Measurements from ENCODE around the gene UBE2D4.

DNA sequence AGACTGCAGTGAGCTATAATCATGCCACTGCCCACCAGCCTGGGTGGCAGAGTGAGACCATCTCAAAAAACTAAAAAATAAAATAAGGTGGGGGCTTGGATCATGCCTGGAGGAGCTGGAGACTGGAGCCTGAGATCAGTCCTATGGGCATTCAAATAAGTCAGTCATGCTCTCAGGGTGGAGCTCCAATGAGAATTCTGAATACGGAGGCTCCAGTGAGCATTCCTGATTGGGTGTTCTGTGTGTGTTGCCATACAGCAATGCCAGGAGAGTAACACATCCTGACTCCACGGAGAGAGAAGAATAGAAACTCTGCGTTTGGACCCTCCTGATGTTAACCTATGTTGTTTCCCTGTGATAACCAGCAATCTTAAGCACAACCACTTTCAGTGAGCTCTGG, 16.0 kb downstream of the UBE2D4 start:
- TF ChIP-seq, protein P1, sequence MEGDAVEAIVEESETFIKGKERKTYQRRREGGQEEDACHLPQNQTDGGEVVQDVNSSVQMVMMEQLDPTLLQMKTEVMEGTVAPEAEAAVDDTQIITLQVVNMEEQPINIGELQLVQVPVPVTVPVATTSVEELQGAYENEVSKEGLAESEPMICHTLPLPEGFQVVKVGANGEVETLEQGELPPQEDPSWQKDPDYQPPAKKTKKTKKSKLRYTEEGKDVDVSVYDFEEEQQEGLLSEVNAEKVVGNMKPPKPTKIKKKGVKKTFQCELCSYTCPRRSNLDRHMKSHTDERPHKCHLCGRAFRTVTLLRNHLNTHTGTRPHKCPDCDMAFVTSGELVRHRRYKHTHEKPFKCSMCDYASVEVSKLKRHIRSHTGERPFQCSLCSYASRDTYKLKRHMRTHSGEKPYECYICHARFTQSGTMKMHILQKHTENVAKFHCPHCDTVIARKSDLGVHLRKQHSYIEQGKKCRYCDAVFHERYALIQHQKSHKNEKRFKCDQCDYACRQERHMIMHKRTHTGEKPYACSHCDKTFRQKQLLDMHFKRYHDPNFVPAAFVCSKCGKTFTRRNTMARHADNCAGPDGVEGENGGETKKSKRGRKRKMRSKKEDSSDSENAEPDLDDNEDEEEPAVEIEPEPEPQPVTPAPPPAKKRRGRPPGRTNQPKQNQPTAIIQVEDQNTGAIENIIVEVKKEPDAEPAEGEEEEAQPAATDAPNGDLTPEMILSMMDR (IDR thresholded peaks at IDR 0.05; ENCODE audit: borderline replicate concordance, extremely low read depth, low read length, poor library complexity, severe bottlenecking), result no peak
- TF ChIP-seq EZH2 (IDR thresholded peaks at IDR 0.05; ENCODE audit: borderline replicate concordance, low read depth, low read length, severe bottlenecking), result no peak

Measured in DND-41 (cell line).